ENCODE data around the gene MCOLN1. TPM values are rescaled to one million over a fixed set of nuclear protein-coding genes. Genes with fewer than 3 reads are reported as not detected.
A peak's percentile ranks its signal among the peaks of the same experiment; 100 is the strongest.

MCOLN1 gene
- total RNA-seq, 2 experiments from 2014 or later = 7.8 to 18.3 TPM

GRCh38 chr19:7494416-7495098, 27.9 kb upstream of the MCOLN1 start:
- Histone ChIP-seq H3K4me2 (ENCODE audit: low read length) (no peak overlapping the region), H2AFZ (ENCODE audit: low read length) (no peak overlapping the region), H3K9me2 (ENCODE audit: insufficient read depth, low read length) (no peaks in the 10 kb centered on the region), H3K4me1 (ENCODE audit: insufficient read depth, low read length, poor library complexity, severe bottlenecking) (no peaks in the 10 kb centered on the region), H4K20me1 (ENCODE audit: insufficient read depth, low read length) (no peaks in the 10 kb centered on the region), H3K27ac (ENCODE audit: low read depth, low read length, poor library complexity, severe bottlenecking) (no peak overlapping the region), H3K36me3 (ENCODE audit: insufficient read depth, low read length) (no peaks in the 10 kb centered on the region), H3K9me3 (ENCODE audit: low read length) (no peaks in the 10 kb centered on the region), H3K79me2 (ENCODE audit: insufficient read depth, low read depth, low read length) (no peaks in the 10 kb centered on the region), H3K4me3 (ENCODE audit: low read depth, low read length, poor library complexity, severe bottlenecking) (no peak overlapping the region)
- POLR2A ChIA-PET = no interaction called here
- no peak for TF ChIP-seq EZH2phosphoT487 (IDR thresholded peaks at IDR 0.05; ENCODE audit: borderline replicate concordance, low read depth, low read length)
- TF ChIP-seq, protein P1, sequence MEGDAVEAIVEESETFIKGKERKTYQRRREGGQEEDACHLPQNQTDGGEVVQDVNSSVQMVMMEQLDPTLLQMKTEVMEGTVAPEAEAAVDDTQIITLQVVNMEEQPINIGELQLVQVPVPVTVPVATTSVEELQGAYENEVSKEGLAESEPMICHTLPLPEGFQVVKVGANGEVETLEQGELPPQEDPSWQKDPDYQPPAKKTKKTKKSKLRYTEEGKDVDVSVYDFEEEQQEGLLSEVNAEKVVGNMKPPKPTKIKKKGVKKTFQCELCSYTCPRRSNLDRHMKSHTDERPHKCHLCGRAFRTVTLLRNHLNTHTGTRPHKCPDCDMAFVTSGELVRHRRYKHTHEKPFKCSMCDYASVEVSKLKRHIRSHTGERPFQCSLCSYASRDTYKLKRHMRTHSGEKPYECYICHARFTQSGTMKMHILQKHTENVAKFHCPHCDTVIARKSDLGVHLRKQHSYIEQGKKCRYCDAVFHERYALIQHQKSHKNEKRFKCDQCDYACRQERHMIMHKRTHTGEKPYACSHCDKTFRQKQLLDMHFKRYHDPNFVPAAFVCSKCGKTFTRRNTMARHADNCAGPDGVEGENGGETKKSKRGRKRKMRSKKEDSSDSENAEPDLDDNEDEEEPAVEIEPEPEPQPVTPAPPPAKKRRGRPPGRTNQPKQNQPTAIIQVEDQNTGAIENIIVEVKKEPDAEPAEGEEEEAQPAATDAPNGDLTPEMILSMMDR (conservative IDR thresholded peaks at IDR 0.05; ENCODE audit: low read length) = no peak
- intact Hi-C loops (cut with micrococcal nuclease; ENCODE audit: unreplicated experiment) = no loop called here
- CTCF ChIA-PET (ENCODE audit: unreplicated experiment) = interaction anchor here (0.6 kb wide), 1 partner anchor 213 kb away, joined by 4 read pairs; no protein-coding TSS in a partner anchor
- no peak for DNase-seq (ENCODE audit: low spot score)
- no TSS peak for BruUV-seq (replicated peaks)

DNA sequence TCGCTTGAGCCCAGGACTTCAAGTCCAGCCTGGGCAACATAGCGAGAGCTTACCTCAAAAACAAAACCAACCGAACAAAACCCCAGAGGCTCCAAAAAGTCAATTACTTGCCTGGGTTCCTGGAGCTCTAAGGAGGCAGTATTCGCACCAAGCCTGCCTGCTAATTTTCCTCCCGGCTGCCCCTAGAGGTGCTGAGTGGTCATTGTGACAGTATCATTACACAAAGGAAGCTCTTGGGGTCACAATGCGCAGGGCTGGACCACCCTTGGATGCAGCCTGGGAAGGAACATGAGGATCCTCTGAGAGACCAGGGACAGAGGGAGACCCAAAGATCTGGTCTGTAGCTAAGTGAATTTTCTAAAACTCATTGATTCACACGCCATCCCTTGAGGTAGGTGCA, 25.1 kb upstream of the MCOLN1 start:
- Histone ChIP-seq H3K36me3 (ENCODE audit: insufficient read depth, low read length) (no peaks in the 10 kb centered on the region), H4K20me1 (ENCODE audit: insufficient read depth, low read length) (no peaks in the 10 kb centered on the region), H3K9me2 (ENCODE audit: insufficient read depth, low read length) (no peaks in the 10 kb centered on the region), H3K79me2 (ENCODE audit: insufficient read depth, low read depth, low read length) (no peaks in the 10 kb centered on the region), H3K27ac (ENCODE audit: low read depth, low read length, poor library complexity, severe bottlenecking) (no peak overlapping the region), H3K4me1 (ENCODE audit: insufficient read depth, low read length, poor library complexity, severe bottlenecking) (no peaks in the 10 kb centered on the region), H3K4me2 (ENCODE audit: low read length) (no peak overlapping the region), H3K9me3 (ENCODE audit: low read length) (no peaks in the 10 kb centered on the region), H2AFZ (ENCODE audit: low read length) (no peak overlapping the region), H3K4me3 (ENCODE audit: low read depth, low read length, poor library complexity, severe bottlenecking) (no peak overlapping the region)
- BruUV-seq (replicated peaks) = no TSS peak
- POLR2A ChIA-PET = interaction anchor here (0.6 to 0.9 kb wide), 2 partner anchors 9 to 278 kb away, joined by 3 read pairs; no protein-coding TSS in a partner anchor
- TF ChIP-seq, protein P1 (conservative IDR thresholded peaks at IDR 0.05; ENCODE audit: low read length) = peak; percentile 71
- TF ChIP-seq EZH2phosphoT487 (IDR thresholded peaks at IDR 0.05; ENCODE audit: borderline replicate concordance, low read depth, low read length) = no peak
- intact Hi-C loops (cut with micrococcal nuclease; ENCODE audit: unreplicated experiment) = no loop called here
- CTCF ChIA-PET (ENCODE audit: unreplicated experiment) = no interaction called here
- DNase-seq (ENCODE audit: low spot score) = no peak

- H3K9me2 ChIP-seq (ENCODE audit: insufficient read depth, low read length) = no peaks in the 10 kb centered on the region
- no peak overlapping the region for H3K27ac ChIP-seq (ENCODE audit: low read depth, low read length, poor library complexity, severe bottlenecking)
- DNase-seq (ENCODE audit: low spot score) = no peak
- no peak overlapping the region for H3K4me2 ChIP-seq (ENCODE audit: low read length)
- H3K36me3 ChIP-seq (ENCODE audit: insufficient read depth, low read length) = no peaks in the 10 kb centered on the region
- intact Hi-C loops (cut with micrococcal nuclease; ENCODE audit: unreplicated experiment) = no loop called here
- H3K79me2 ChIP-seq (ENCODE audit: insufficient read depth, low read depth, low read length) = no peaks in the 10 kb centered on the region
- no peaks in the 10 kb centered on the region for H4K20me1 ChIP-seq (ENCODE audit: insufficient read depth, low read length)
- peaks cover 8% of the 10 kb centered on the region for H3K4me1 ChIP-seq (ENCODE audit: insufficient read depth, low read length, poor library complexity, severe bottlenecking)
- ChIA-PET POLR2A (interaction anchor here (0.7 kb wide), 1 partner anchor 342 kb away, joined by 3 read pairs; no protein-coding TSS in a partner anchor), CTCF (ENCODE audit: unreplicated experiment) (no interaction called here)
- H2AFZ ChIP-seq (ENCODE audit: low read length) = no peak overlapping the region
- H3K4me3 ChIP-seq (ENCODE audit: low read depth, low read length, poor library complexity, severe bottlenecking) = no peak overlapping the region
- H3K9me3 ChIP-seq (ENCODE audit: low read length) = no peaks in the 10 kb centered on the region
- no TSS peak for BruUV-seq (replicated peaks)
- TF ChIP-seq, protein P1 (conservative IDR thresholded peaks at IDR 0.05; ENCODE audit: low read length) = no peak
- no peak for TF ChIP-seq EZH2phosphoT487 (IDR thresholded peaks at IDR 0.05; ENCODE audit: borderline replicate concordance, low read depth, low read length)
Measured at GRCh38 chr19:7500811-7501450, 21.5 kb upstream of the MCOLN1 start.

Data from OCI-LY7 (cell line).